ENCODE data around the gene PDLIM5. TPM values are rescaled to one million over a fixed set of nuclear protein-coding genes. Genes with fewer than 3 reads are reported as not detected.
"Not testable (repeated sequence)": the region's sequence is repeated elsewhere in the genome, so short reads cannot be mapped to it uniquely, and the experiment has no call there.

The PDLIM5 gene
- total RNA-seq, 6 experiments from 2014 or later = 152 to 240 (median 171) TPM

- DNase-seq = no peak
- H3K27ac Mint-ChIP-seq = peak overlapping the region; percentile 19
- peaks cover 53% of the 10 kb centered on the region for H3K36me3 Mint-ChIP-seq (ENCODE audit: low read depth)
- TF ChIP-seq, protein P1, sequence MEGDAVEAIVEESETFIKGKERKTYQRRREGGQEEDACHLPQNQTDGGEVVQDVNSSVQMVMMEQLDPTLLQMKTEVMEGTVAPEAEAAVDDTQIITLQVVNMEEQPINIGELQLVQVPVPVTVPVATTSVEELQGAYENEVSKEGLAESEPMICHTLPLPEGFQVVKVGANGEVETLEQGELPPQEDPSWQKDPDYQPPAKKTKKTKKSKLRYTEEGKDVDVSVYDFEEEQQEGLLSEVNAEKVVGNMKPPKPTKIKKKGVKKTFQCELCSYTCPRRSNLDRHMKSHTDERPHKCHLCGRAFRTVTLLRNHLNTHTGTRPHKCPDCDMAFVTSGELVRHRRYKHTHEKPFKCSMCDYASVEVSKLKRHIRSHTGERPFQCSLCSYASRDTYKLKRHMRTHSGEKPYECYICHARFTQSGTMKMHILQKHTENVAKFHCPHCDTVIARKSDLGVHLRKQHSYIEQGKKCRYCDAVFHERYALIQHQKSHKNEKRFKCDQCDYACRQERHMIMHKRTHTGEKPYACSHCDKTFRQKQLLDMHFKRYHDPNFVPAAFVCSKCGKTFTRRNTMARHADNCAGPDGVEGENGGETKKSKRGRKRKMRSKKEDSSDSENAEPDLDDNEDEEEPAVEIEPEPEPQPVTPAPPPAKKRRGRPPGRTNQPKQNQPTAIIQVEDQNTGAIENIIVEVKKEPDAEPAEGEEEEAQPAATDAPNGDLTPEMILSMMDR (IDR thresholded peaks at IDR 0.05) = no peak
- no peaks in the 10 kb centered on the region; the same call in 1 of the 2 replicates for H3K27me3 Mint-ChIP-seq (ENCODE audit: insufficient read depth)
- no peak overlapping the region for H3K4me3 Mint-ChIP-seq
- no peaks in the 10 kb centered on the region for H3K9me3 Mint-ChIP-seq
- peaks cover 57% of the 10 kb centered on the region for H3K4me1 Mint-ChIP-seq (ENCODE audit: low read depth)
These were observed 198.9 kb downstream of the PDLIM5 start for GRCh38 chr4:94650690-94651089.

DNA sequence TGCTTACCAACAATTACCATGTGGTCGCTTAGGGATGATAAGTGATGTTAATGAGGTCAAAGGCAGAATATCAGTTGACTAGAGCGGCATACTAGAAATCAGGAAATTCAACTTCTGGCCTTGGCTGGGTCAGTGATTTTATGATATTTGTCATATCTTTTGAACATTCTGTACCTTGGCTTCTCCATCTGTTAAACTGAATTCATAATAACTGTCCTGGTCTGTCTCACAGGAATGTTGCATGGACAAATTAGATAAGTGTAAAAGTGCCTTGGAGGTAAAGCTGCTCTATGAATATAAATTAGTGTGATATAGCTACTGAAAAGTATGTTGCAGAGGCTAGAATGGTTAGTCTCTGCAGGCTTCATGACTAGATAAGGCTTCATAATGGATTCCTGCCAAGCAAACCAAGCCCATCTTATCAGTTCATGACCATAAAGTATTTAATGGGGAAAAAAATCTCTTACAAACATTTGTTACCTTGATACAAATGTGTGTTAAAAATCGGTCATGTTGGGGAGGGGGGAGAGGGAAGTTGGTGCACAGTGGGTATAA, 201.4 kb downstream of the PDLIM5 start:
- Mint-ChIP-seq H3K4me3 (no peak overlapping the region), H3K27me3 (ENCODE audit: insufficient read depth) (no peaks in the 10 kb centered on the region; the same call in 1 of the 2 replicates), H3K9me3 (no peaks in the 10 kb centered on the region), H3K4me1 (ENCODE audit: low read depth) (peaks cover 57% of the 10 kb centered on the region), H3K27ac (peak overlapping the region; percentile 36; the same call in 1 of the 2 replicates), H3K36me3 (ENCODE audit: low read depth) (peaks cover 39% of the 10 kb centered on the region)
- TF ChIP-seq, protein P1 (IDR thresholded peaks at IDR 0.05) = no peak
- no peak for DNase-seq

- no peak for DNase-seq
- Mint-ChIP-seq H3K9me3 (no peaks in the 10 kb centered on the region), H3K27me3 (ENCODE audit: insufficient read depth) (no peaks in the 10 kb centered on the region; the same call in 1 of the 2 replicates), H3K4me1 (ENCODE audit: low read depth) (peaks cover 50% of the 10 kb centered on the region), H3K4me3 (no peak overlapping the region), H3K27ac (peak overlapping the region; percentile 45), H3K36me3 (ENCODE audit: low read depth) (peaks cover 42% of the 10 kb centered on the region)
- TF ChIP-seq, protein P1 (IDR thresholded peaks at IDR 0.05) = no peak
These were observed 202.4 kb downstream of the PDLIM5 start for GRCh38 chr4:94653984-94654609.

GRCh38 chr4:94654714-94655113, 203.0 kb downstream of the PDLIM5 start:
- Mint-ChIP-seq H3K36me3 (ENCODE audit: low read depth) (peaks cover 44% of the 10 kb centered on the region), H3K4me1 (ENCODE audit: low read depth) (peaks cover 44% of the 10 kb centered on the region), H3K9me3 (no peaks in the 10 kb centered on the region), H3K4me3 (no peak overlapping the region), H3K27ac (no peak overlapping the region), H3K27me3 (ENCODE audit: insufficient read depth) (no peaks in the 10 kb centered on the region; the same call in 1 of the 2 replicates)
- DNase-seq = no peak
- TF ChIP-seq, protein P1 (IDR thresholded peaks at IDR 0.05) = no peak

DNA sequence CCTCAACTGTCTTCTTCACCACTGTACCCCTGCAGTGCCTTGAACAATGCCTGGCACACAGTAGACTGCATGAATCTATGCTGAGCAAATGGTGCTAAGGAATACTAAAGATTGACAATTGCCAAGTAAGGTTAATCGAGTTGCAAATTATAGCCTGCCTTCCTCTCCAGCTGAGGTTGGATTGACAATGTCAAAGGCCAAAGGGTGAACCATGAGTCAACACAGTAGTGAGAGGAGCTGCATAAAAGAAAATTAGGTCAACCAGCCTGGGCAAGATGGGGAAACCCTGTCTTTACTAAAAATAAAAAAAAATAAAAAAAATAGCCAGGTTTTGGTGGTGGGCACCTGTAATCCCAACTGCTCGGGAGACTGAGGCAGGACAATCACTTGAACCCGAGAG, 208.9 kb downstream of the PDLIM5 start:
- Mint-ChIP-seq H3K4me3 (no peak overlapping the region), H3K4me1 (ENCODE audit: low read depth) (no peaks in the 10 kb centered on the region; the same call in 1 of the 2 replicates), H3K9me3 (no peaks in the 10 kb centered on the region), H3K27me3 (ENCODE audit: insufficient read depth) (peaks cover 1% of the 10 kb centered on the region), H3K27ac (no peak overlapping the region), H3K36me3 (ENCODE audit: low read depth) (peaks cover 34% of the 10 kb centered on the region)
- TF ChIP-seq, protein P1 (IDR thresholded peaks at IDR 0.05) = no peak
- no peak for DNase-seq

DNA sequence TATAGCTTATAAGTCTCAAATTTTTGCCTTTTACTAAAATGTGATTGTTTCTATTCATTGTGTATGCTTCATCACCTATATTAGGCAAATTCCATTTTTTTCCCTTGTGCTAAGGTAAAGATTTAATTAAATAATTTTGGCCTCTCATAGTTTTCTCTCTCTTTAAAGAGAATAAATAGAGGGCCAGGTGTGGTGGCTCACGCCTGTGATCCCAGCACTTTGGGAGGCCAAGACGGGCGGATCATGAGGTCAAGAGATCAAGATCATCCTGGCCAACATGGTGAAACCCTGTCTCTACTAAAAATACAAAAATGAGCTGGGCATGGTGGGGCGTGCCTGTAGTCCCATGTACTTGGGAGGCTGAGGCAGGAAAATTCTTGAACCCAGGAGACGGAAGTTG, 213.3 kb downstream of the PDLIM5 start:
- H3K27me3 Mint-ChIP-seq (ENCODE audit: insufficient read depth); H3K9me3 Mint-ChIP-seq; H3K4me1 Mint-ChIP-seq (ENCODE audit: low read depth); H3K4me3 Mint-ChIP-seq; DNase-seq; H3K27ac Mint-ChIP-seq: not testable (repeated sequence)
- H3K36me3 Mint-ChIP-seq (ENCODE audit: low read depth) = peaks cover 20% of the 10 kb centered on the region; the same call in 1 of the 2 replicates

All from HFFc6 (cell line).